OCI-LY3 (cell line): ENCODE results near the gene LIPG.
"Not testable (repeated sequence)": the region's sequence is repeated elsewhere in the genome, so short reads cannot be mapped to it uniquely, and the experiment has no call there.

Experiments used
- H2AFZ ChIP-seq: fragments of 200-600, 300-600 bp; shearing (Covaris generic); 2 replicates; pipeline ENCODE4 v1.6.0; 2014; ENCODE audit warnings: antibody characterized with exemption, low read depth, low read length
- H3K27ac ChIP-seq: fragments of 200-600, 300-600 bp; sonication (generic); 2 replicates; pipeline ENCODE4 v1.5.1; 2014; ENCODE audit warnings: mild to moderate bottlenecking, low read length, moderate library complexity, mixed read lengths
- H3K27me3 ChIP-seq: fragments of 200-600, 300-600 bp; sonication (generic); 2 replicates; pipeline ENCODE4 v1.6.1; 2014; ENCODE audit warnings: low read depth, low read length, mixed read lengths
- H3K36me3 ChIP-seq: fragments of 200-600, 300-600 bp; sonication (generic); replicated peaks from 2 replicates; pipeline ENCODE3; 2014; ENCODE audit warnings: low read depth, low read length, mixed read lengths
- H3K4me1 ChIP-seq: fragments of 300-600, 200-600 bp; sonication (generic); 2 replicates; pipeline ENCODE4 v1.6.1; 2014; ENCODE audit warnings: low read length, mixed read lengths
- H3K4me2 ChIP-seq: fragments of 200-600, 300-600 bp; sonication (generic); 2 replicates; pipeline ENCODE4 v1.6.1; 2014; ENCODE audit warnings: low read length, mixed read lengths
- H3K4me3 ChIP-seq: fragments of 300-600, 200-600 bp; sonication (generic); 2 replicates; pipeline ENCODE4 v1.5.1; 2014; ENCODE audit warnings: antibody characterized with exemption, mild to moderate bottlenecking, low read length, moderate library complexity
- H3K79me2 ChIP-seq: fragments of 300-600, 200-600 bp; shearing (Covaris generic); 2 replicates; pipeline ENCODE4 v1.6.1; 2014; ENCODE audit warnings: mild to moderate bottlenecking, low read length, mixed read lengths
- H3K9ac ChIP-seq: fragments of 300-600, 200-600 bp; shearing (Covaris generic); 2 replicates; pipeline ENCODE4 v1.6.0; 2014; ENCODE audit warnings: mild to moderate bottlenecking, low read length, moderate library complexity
- H3K9me3 ChIP-seq: fragments of 200-600, 300-600 bp; shearing (Covaris generic); 2 replicates; pipeline ENCODE4 v1.6.1; 2014; ENCODE audit warnings: low read length, mixed read lengths; ENCODE audit not compliant: insufficient read depth
- H4K20me1 ChIP-seq: fragments of 200-600, 300-600 bp; sonication (generic); 2 replicates; pipeline ENCODE4 v1.6.1; 2016; ENCODE audit warnings: low read length, mixed read lengths; ENCODE audit not compliant: insufficient read depth
- EZH2phosphoT487 ChIP-seq: fragments of 200-600 bp; shearing (Covaris generic); IDR thresholded peaks from 2 replicates; pipeline ENCODE4 v1.6.1; 2018; ENCODE audit warnings: antibody characterized with exemption, mixed run types, low read depth
- TF ChIP-seq, protein P1 (sequence below): fragments of 200-600, 300-600 bp; sonication (generic); IDR thresholded peaks from 2 replicates; pipeline ENCODE4 v1.5.1; 2014; ENCODE audit warnings: antibody characterized with exemption, low read length, low read depth

Gene LIPG

DNA sequence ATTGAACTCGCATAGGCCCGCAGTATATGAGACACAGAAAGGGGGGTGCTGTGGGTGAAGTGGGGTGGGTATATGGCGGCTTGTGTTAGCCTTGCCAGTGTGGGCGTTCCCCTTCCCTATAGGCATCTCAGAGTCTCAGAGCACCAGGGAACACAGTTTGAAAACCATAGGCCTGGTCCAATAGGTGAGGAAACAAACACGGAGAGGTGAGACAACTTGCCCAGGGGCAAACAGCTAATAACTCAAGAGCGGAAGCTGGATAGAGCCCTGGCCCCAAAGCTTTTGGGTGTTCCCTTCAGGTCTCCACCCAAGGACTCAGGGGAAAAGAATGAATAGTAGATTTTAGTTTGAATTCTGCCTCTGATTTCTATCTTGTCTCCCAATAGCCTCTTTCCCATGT, 7.9 kb downstream of the LIPG start:
- Histone ChIP-seq H3K27ac (no peak overlapping the region), H3K79me2 (no peaks in the 10 kb centered on the region), H2AFZ (no peak overlapping the region), H3K9me3 (no peaks in the 10 kb centered on the region), H4K20me1 (no peaks in the 10 kb centered on the region), H3K4me1 (peaks cover 19% of the 10 kb centered on the region), H3K27me3 (peaks cover 14% of the 10 kb centered on the region), H3K4me2 (no peak overlapping the region), H3K4me3 (no peak overlapping the region), H3K36me3 (no peaks in the 10 kb centered on the region), H3K9ac (no peak overlapping the region)
- no peak for TF ChIP-seq EZH2phosphoT487
- TF ChIP-seq, protein P1, sequence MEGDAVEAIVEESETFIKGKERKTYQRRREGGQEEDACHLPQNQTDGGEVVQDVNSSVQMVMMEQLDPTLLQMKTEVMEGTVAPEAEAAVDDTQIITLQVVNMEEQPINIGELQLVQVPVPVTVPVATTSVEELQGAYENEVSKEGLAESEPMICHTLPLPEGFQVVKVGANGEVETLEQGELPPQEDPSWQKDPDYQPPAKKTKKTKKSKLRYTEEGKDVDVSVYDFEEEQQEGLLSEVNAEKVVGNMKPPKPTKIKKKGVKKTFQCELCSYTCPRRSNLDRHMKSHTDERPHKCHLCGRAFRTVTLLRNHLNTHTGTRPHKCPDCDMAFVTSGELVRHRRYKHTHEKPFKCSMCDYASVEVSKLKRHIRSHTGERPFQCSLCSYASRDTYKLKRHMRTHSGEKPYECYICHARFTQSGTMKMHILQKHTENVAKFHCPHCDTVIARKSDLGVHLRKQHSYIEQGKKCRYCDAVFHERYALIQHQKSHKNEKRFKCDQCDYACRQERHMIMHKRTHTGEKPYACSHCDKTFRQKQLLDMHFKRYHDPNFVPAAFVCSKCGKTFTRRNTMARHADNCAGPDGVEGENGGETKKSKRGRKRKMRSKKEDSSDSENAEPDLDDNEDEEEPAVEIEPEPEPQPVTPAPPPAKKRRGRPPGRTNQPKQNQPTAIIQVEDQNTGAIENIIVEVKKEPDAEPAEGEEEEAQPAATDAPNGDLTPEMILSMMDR, result no peak

DNA sequence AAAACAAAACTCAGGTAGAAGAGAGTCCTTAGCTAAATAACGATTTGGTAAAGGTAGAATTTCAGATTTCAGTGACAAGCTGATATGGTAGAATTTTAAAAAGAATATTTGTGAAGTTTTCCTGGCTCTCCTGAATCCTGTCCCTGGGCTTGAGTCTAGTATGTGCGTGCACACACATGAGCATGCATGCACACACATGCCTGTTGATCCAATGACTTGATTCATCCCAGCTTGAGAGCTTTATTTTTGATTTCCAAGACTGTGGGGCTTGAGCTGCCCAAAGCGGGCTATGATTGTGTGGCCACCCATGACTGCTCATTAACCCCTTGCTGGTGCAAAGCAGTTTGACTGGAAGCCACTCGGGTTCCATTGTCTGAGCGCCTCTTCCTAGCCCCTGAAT, 9.0 kb downstream of the LIPG start:
- no peak for TF ChIP-seq EZH2phosphoT487
- TF ChIP-seq, protein P1, result no peak
- H3K4me1 ChIP-seq, result peaks cover 8% of the 10 kb centered on the region
- H3K9ac ChIP-seq, result no peak overlapping the region
- H3K27ac ChIP-seq, result no peak overlapping the region
- H3K79me2 ChIP-seq, result no peaks in the 10 kb centered on the region
- no peak overlapping the region for H3K4me3 ChIP-seq
- H3K27me3 ChIP-seq, result peaks cover 9% of the 10 kb centered on the region
- no peaks in the 10 kb centered on the region for H3K36me3 ChIP-seq
- no peak overlapping the region for H2AFZ ChIP-seq
- no peak overlapping the region for H3K4me2 ChIP-seq
- H4K20me1 ChIP-seq, result no peaks in the 10 kb centered on the region
- H3K9me3 ChIP-seq, result no peaks in the 10 kb centered on the region

DNA sequence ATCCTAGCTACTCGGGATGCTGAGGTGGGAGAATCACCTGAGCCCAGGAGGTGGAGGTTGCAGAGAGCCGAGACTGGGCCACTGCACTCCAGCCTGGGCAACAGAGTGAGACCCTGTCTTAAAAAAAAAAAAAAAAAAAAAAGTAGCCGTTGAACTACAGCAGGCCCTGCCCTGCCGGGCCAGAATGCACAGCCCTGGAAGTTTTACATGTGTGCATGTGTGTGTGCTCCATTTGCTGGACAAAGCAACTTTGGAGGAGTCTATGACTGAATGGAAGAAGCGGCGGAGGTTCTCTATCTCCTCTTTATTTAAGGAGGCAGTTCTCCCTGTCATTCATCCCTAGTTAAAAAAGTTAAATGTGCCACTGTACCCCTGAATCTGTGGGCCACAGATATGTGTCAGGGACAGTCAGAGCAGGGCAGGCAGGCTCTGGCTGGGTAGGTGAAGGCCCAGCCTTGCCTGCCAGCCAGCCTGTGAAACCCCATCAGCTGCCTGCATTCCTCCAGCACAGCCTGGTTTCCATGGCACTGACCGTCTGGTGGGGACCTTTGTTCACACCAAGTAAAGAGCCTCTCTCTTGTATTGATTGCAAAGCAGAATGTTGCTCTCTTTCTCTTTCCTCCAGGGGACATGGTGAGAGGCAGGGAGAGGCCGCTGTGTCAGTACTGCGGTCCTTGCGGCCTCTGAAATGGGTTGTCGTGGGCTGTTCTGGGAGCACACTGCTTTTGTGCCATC, 10.9 kb downstream of the LIPG start:
- no peak overlapping the region for H3K9ac ChIP-seq
- H3K36me3 ChIP-seq, result no peaks in the 10 kb centered on the region
- no peak overlapping the region for H3K4me3 ChIP-seq
- no peak overlapping the region for H3K4me2 ChIP-seq
- no peaks in the 10 kb centered on the region for H3K9me3 ChIP-seq
- H3K4me1 ChIP-seq, result peaks cover 7% of the 10 kb centered on the region; the same call in 1 of the 2 replicates
- no peaks in the 10 kb centered on the region for H4K20me1 ChIP-seq
- no peak overlapping the region for H2AFZ ChIP-seq
- no peak overlapping the region for H3K27ac ChIP-seq
- no peaks in the 10 kb centered on the region for H3K27me3 ChIP-seq
- H3K79me2 ChIP-seq, result no peaks in the 10 kb centered on the region
- no peak for TF ChIP-seq EZH2phosphoT487
- TF ChIP-seq, protein P1, result no peak

DNA sequence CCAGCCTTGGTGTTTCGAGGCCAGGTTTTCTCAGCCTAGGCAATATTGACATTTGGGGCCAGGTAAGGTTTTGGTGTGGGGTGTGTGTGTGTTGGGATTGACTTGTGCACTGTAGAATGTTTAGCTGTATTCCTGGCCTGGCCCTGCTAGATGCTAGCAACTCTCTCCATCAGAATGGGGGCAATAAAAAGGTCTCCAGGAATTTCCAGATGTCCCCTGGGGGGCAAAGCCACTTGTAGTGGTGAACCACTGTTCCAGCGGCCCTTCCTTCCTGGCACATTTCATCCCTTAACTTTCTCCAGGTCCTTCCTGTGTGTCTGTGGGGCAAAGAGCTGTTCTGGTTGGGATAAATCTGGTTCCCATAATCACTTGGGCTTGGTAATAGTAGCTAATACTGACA, 12.0 kb downstream of the LIPG start:
- no peaks in the 10 kb centered on the region for H3K27me3 ChIP-seq
- H2AFZ ChIP-seq, result no peak overlapping the region
- no peaks in the 10 kb centered on the region for H3K36me3 ChIP-seq
- H3K4me2 ChIP-seq, result no peak overlapping the region
- no peaks in the 10 kb centered on the region for H4K20me1 ChIP-seq
- no peak overlapping the region for H3K4me3 ChIP-seq
- H3K4me1 ChIP-seq, result peaks cover 7% of the 10 kb centered on the region; the same call in 1 of the 2 replicates
- H3K9ac ChIP-seq, result no peak overlapping the region
- no peak overlapping the region for H3K27ac ChIP-seq
- no peaks in the 10 kb centered on the region for H3K9me3 ChIP-seq
- no peaks in the 10 kb centered on the region for H3K79me2 ChIP-seq
- TF ChIP-seq EZH2phosphoT487, result no peak
- TF ChIP-seq, protein P1, result no peak

DNA sequence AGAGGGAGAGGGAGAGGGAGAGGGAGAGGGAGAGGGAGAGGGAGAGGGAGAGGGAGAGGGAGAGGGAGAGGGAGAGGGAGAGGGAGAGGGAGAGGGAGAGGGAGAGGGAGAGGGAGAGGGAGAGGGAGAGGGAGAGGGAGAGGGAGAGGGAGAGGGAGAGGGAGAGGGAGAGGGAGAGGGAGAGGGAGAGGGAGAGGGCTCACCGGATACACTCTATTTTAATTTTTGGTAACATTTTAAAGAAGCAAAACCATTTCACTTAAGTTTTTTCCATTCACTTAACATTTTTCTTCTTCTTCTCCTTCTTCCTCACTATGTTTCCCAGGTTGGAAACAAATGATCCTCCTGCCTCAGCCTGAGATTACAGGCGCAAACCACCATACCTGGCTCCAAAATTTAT, 17.2 kb downstream of the LIPG start:
- H3K27ac ChIP-seq, H3K79me2 ChIP-seq, H3K4me3 ChIP-seq, H4K20me1 ChIP-seq, H3K4me1 ChIP-seq, H3K36me3 ChIP-seq, H3K9ac ChIP-seq, H3K4me2 ChIP-seq, H3K9me3 ChIP-seq, H2AFZ ChIP-seq: not testable (repeated sequence)
- peaks cover 18% of the 10 kb centered on the region for H3K27me3 ChIP-seq

DNA sequence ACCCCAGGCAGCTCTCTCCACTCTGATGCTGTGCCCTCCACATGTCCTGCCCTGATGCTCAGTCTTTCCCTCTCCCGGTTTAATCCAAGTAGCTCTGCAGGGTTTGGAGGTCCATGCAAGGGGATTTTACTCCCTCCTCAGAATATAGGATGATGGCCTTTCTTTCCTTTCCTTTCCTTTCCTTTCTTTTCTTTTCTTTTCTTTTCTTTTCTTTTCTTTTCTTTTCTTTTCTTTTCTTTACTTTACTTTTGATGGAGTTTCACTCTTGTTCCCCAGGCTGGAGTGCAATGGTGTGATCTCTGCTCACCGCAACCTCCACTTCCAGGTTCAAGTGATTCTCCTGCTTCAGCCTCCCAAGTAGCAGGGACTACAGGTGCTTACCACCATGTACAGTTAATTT, 17.7 kb downstream of the LIPG start:
- not testable (repeated sequence) for H3K9me3 ChIP-seq, H4K20me1 ChIP-seq, H3K9ac ChIP-seq, H3K36me3 ChIP-seq, H3K79me2 ChIP-seq, H2AFZ ChIP-seq, H3K27ac ChIP-seq, H3K4me1 ChIP-seq, H3K4me3 ChIP-seq, H3K4me2 ChIP-seq
- peaks cover 18% of the 10 kb centered on the region for H3K27me3 ChIP-seq
